Neural progenitor cell (in vitro differentiated cells): ENCODE measurements around the gene RNF128. TPM values are rescaled to one million over a fixed set of nuclear protein-coding genes. Genes with fewer than 3 reads are reported as not detected.
A peak's percentile ranks its signal among the peaks of the same experiment; 100 is the strongest.
"Not testable (repeated sequence)": the region's sequence is repeated elsewhere in the genome, so short reads cannot be mapped to it uniquely, and the experiment has no call there.

Experiments used
- DNase-seq: peaks from one replicate; pipeline ENCODE4 v3.0.0-alpha.2; 2016; ENCODE audit warnings: low spot score
- H2AFZ ChIP-seq: fragments of 200-600 bp; sonication (generic); replicated peaks from 2 replicates; pipeline ENCODE4 v1.6.1; 2016; ENCODE audit warnings: antibody characterized with exemption
- H3F3A ChIP-seq: fragments of 200-600 bp; sonication (generic); 2 replicates; pipeline ENCODE4 v1.6.1; 2016; ENCODE audit warnings: antibody characterized with exemption, low read depth
- H3K27ac ChIP-seq: fragments of 200-600 bp; sonication (generic); 2 replicates; pipeline ENCODE4 v1.5.1; 2016; ENCODE audit warnings: mild to moderate bottlenecking
- H3K27me3 ChIP-seq: fragments of 200-600 bp; sonication (generic); 2 replicates; pipeline ENCODE4 v1.6.1; 2016; ENCODE audit warnings: mild to moderate bottlenecking, moderate library complexity
- H3K36me3 ChIP-seq: fragments of 200-600 bp; sonication (generic); 2 replicates; pipeline ENCODE4 v1.5.1; 2016
- H3K4me1 ChIP-seq: fragments of 200-600 bp; sonication (generic); 2 replicates; pipeline ENCODE4 v1.6.1; 2016; ENCODE audit warnings: mixed run types
- H3K4me2 ChIP-seq: fragments of 200-600 bp; sonication (generic); 2 replicates; pipeline ENCODE4 v1.6.1; 2016
- H3K4me3 ChIP-seq: fragments of 200-600 bp; sonication (generic); 2 replicates; pipeline ENCODE4 v1.5.1; 2016
- H3K79me2 ChIP-seq: fragments of 200-600 bp; sonication (generic); 2 replicates; pipeline ENCODE4 v1.6.1; 2016; ENCODE audit warnings: low read depth
- H3K9ac ChIP-seq: fragments of 200-600 bp; sonication (generic); 2 replicates; pipeline ENCODE4 v1.6.1; 2016
- H3K9me3 ChIP-seq: fragments of 200-600 bp; sonication (generic); 2 replicates; pipeline ENCODE4 v1.5.1; 2016; ENCODE audit warnings: low read depth
- H4K20me1 ChIP-seq: fragments of 200-600 bp; sonication (generic); 2 replicates; pipeline ENCODE4 v1.6.1; 2016; ENCODE audit warnings: low read depth
- H3K27ac Mint-ChIP-seq: 3 replicates; pipeline ENCODE4 v1.8.0; 2021; ENCODE audit warnings: mixed read lengths
- H3K27me3 Mint-ChIP-seq: 2 replicates; pipeline ENCODE4 v1.8.0; 2022; ENCODE audit warnings: low read depth, mild to moderate bottlenecking, inconsistent platforms, moderate library complexity, mixed read lengths; ENCODE audit not compliant: insufficient read depth
- H3K36me3 Mint-ChIP-seq: 3 replicates; pipeline ENCODE4 v1.8.0; 2021; ENCODE audit warnings: mixed read lengths
- H3K4me1 Mint-ChIP-seq: 3 replicates; pipeline ENCODE4 v1.8.0; 2021; ENCODE audit warnings: mixed read lengths
- H3K4me3 Mint-ChIP-seq: 3 replicates; pipeline ENCODE4 v1.8.0; 2021; ENCODE audit warnings: mild to moderate bottlenecking, moderate library complexity, mixed read lengths
- H3K9me3 Mint-ChIP-seq: 3 replicates; pipeline ENCODE4 v1.8.0; 2020; ENCODE audit warnings: mixed read lengths
- CTCF ChIP-seq: fragments of 200-600 bp; sonication (generic); IDR thresholded peaks from 2 replicates; pipeline ENCODE4 v1.5.1; 2017; ENCODE audit warnings: antibody characterized with exemption, mild to moderate bottlenecking
- EZH2 ChIP-seq: fragments of 200-600 bp; sonication (generic); IDR thresholded peaks from 2 replicates; pipeline ENCODE4 v1.6.1; 2017; ENCODE audit warnings: antibody characterized with exemption, mild to moderate bottlenecking, moderate library complexity
- EZH2phosphoT487 ChIP-seq: fragments of 200-600 bp; sonication (generic); IDR thresholded peaks from 2 replicates; pipeline ENCODE4 v1.6.1; 2017; ENCODE audit warnings: antibody characterized with exemption
- total RNA-seq: library from RNA; depleted of rRNA; stranded (reverse); fragments of >200 nt; gene quantifications from 2 replicates; pipeline ENCODE4 v1.2.3, GENCODE V29; 2015; ENCODE audit warnings: low replicate concordance

The RNF128 gene
- total RNA-seq, 1 donor from 2014 or later: not detected

GRCh38 chrX:106751407-106751806, 24.9 kb downstream of the RNF128 start:
- no peaks in the 10 kb centered on the region for H3K36me3 Mint-ChIP-seq
- no peaks in the 10 kb centered on the region for H4K20me1 ChIP-seq
- no peak overlapping the region for H3K9ac ChIP-seq
- H3K4me3 ChIP-seq: no peak overlapping the region
- no peaks in the 10 kb centered on the region for H3K4me1 ChIP-seq
- no peak for DNase-seq
- H3K36me3 ChIP-seq: no peaks in the 10 kb centered on the region
- no peak overlapping the region for H3K27ac ChIP-seq
- no peak overlapping the region for H3K4me3 Mint-ChIP-seq
- no peaks in the 10 kb centered on the region for H3K27me3 ChIP-seq
- H3K4me2 ChIP-seq: no peak overlapping the region
- no peaks in the 10 kb centered on the region for H3K27me3 Mint-ChIP-seq
- H3K27ac Mint-ChIP-seq: no peak overlapping the region
- H3K9me3 ChIP-seq: peaks cover 8% of the 10 kb centered on the region
- TF ChIP-seq EZH2phosphoT487: no peak
- no peak for TF ChIP-seq EZH2
- TF ChIP-seq CTCF: no peak
- H3K79me2 ChIP-seq: no peaks in the 10 kb centered on the region
- H3F3A ChIP-seq: no peaks in the 10 kb centered on the region
- H3K4me1 Mint-ChIP-seq: no peaks in the 10 kb centered on the region
- H2AFZ ChIP-seq: no peak overlapping the region
- no peaks in the 10 kb centered on the region for H3K9me3 Mint-ChIP-seq

- no peaks in the 10 kb centered on the region for H3K9me3 Mint-ChIP-seq
- H4K20me1 ChIP-seq: no peaks in the 10 kb centered on the region
- H3K27me3 Mint-ChIP-seq: no peaks in the 10 kb centered on the region
- DNase-seq: peak; percentile 42
- no peak overlapping the region for H3K4me2 ChIP-seq
- H3K79me2 ChIP-seq: no peaks in the 10 kb centered on the region
- no peak overlapping the region for H3K4me3 Mint-ChIP-seq
- no peaks in the 10 kb centered on the region for H3K4me1 ChIP-seq
- H3K27ac ChIP-seq: no peak overlapping the region
- H3F3A ChIP-seq: no peaks in the 10 kb centered on the region
- no peaks in the 10 kb centered on the region for H3K36me3 Mint-ChIP-seq
- no peak overlapping the region for H2AFZ ChIP-seq
- no peak overlapping the region for H3K27ac Mint-ChIP-seq
- H3K9ac ChIP-seq: no peak overlapping the region
- no peak overlapping the region for H3K4me3 ChIP-seq
- H3K9me3 ChIP-seq: peaks cover 8% of the 10 kb centered on the region
- no peaks in the 10 kb centered on the region for H3K27me3 ChIP-seq
- H3K4me1 Mint-ChIP-seq: no peaks in the 10 kb centered on the region
- H3K36me3 ChIP-seq: no peaks in the 10 kb centered on the region
- TF ChIP-seq CTCF (peak; percentile 52), EZH2phosphoT487 (no peak)
Measured at GRCh38 chrX:106752101-106752678, 25.7 kb downstream of the RNF128 start.

- not testable (repeated sequence) for H4K20me1 ChIP-seq, H3K27me3 ChIP-seq, H3K79me2 ChIP-seq, H3K9ac ChIP-seq, H3K4me1 Mint-ChIP-seq, H2AFZ ChIP-seq, H3K36me3 Mint-ChIP-seq, H3K27me3 Mint-ChIP-seq, H3K4me2 ChIP-seq, H3K4me1 ChIP-seq, H3K27ac Mint-ChIP-seq, H3K9me3 ChIP-seq, DNase-seq, H3F3A ChIP-seq, H3K9me3 Mint-ChIP-seq, H3K36me3 ChIP-seq, H3K4me3 ChIP-seq, H3K27ac ChIP-seq, H3K4me3 Mint-ChIP-seq
Measured at GRCh38 chrX:106769288-106769687, 42.8 kb downstream of the RNF128 start.

- H3K27ac Mint-ChIP-seq: no peak overlapping the region
- DNase-seq: no peak
- H3K27me3 ChIP-seq: no peaks in the 10 kb centered on the region
- no peak overlapping the region for H2AFZ ChIP-seq
- peaks cover 4% of the 10 kb centered on the region for H3K9me3 Mint-ChIP-seq
- H3K4me3 ChIP-seq: no peak overlapping the region
- H3K4me2 ChIP-seq: no peak overlapping the region
- no peak overlapping the region for H3K27ac ChIP-seq
- no peak overlapping the region for H3K9ac ChIP-seq
- no peaks in the 10 kb centered on the region for H3K9me3 ChIP-seq
- H3K36me3 Mint-ChIP-seq: no peaks in the 10 kb centered on the region
- no peaks in the 10 kb centered on the region for H3K79me2 ChIP-seq
- no peaks in the 10 kb centered on the region for H3F3A ChIP-seq
- peaks cover 5% of the 10 kb centered on the region for H3K4me1 Mint-ChIP-seq
- H3K4me1 ChIP-seq: no peaks in the 10 kb centered on the region
- no peak overlapping the region for H3K4me3 Mint-ChIP-seq
- no peaks in the 10 kb centered on the region for H4K20me1 ChIP-seq
- H3K27me3 Mint-ChIP-seq: no peaks in the 10 kb centered on the region
- TF ChIP-seq EZH2 (no peak), EZH2phosphoT487 (no peak), CTCF (no peak)
- H3K36me3 ChIP-seq: no peaks in the 10 kb centered on the region
Measured at GRCh38 chrX:106774981-106775380, 48.5 kb downstream of the RNF128 start.
